H1 (cell line): Measurements from ENCODE around the gene SOSTDC1. TPM values are rescaled to one million over a fixed set of nuclear protein-coding genes. Genes with fewer than 3 reads are reported as not detected.

Experiments
- ASH2L ChIP-seq: fragments of 200-600, 300-600 bp; sonication (generic); IDR thresholded peaks from one replicate; pipeline ENCODE4 v1.7.1; 2017; ENCODE audit warnings: low read length
- ATF3 ChIP-seq: IDR thresholded peaks from 2 replicates; pipeline ENCODE4 v1.6.1; 2011; ENCODE audit warnings: low read depth, mild to moderate bottlenecking, low read length; ENCODE audit not compliant: insufficient read depth
- CEBPB ChIP-seq: IDR thresholded peaks from 2 replicates; pipeline ENCODE4 v1.6.1; 2012; ENCODE audit warnings: low read depth, low read length
- CHD7 ChIP-seq: fragments of 300-600 bp; sonication (generic); IDR thresholded peaks from 2 replicates; pipeline ENCODE4 v1.7.1; 2012; ENCODE audit warnings: low read length, moderate library complexity, mild to moderate bottlenecking, inconsistent platforms; ENCODE audit not compliant: insufficient replicate concordance
- EP300 ChIP-seq, 2 experiments: IDR thresholded peaks; 1 replicate in 1 of 2; 2 replicates in 1 of 2; pipeline ENCODE4 v1.6.1; 2011 to 2012; ENCODE audit warnings: low read depth in 2 of 2, low read length in 2 of 2, mild to moderate bottlenecking in 2 of 2, borderline replicate concordance in 1 of 2, inconsistent platforms in 1 of 2, moderate library complexity in 1 of 2
- HDAC6 ChIP-seq: IDR thresholded peaks from one replicate; pipeline ENCODE4 v1.7.1; 2012; ENCODE audit warnings: low read depth, mild to moderate bottlenecking, inconsistent platforms, low read length, moderate library complexity
- KDM5A ChIP-seq: fragments of 200-600 bp; IDR thresholded peaks from 2 replicates; pipeline ENCODE4 v1.7.1; 2012; ENCODE audit warnings: mild to moderate bottlenecking, low read length, inconsistent platforms, mixed read lengths
- NRF1 ChIP-seq: IDR thresholded peaks from 2 replicates; pipeline ENCODE4 v1.6.1; 2011; ENCODE audit warnings: mild to moderate bottlenecking, low read depth, low read length, improper control_type of control experiment
- SP4 ChIP-seq: IDR thresholded peaks from 2 replicates; pipeline ENCODE4 v1.6.1; 2012; ENCODE audit warnings: low read length, inconsistent platforms
- TBP ChIP-seq: IDR thresholded peaks from 2 replicates; pipeline ENCODE4 v1.6.1; 2011; ENCODE audit warnings: low read depth, low read length, improper control_type of control experiment
- TCF12 ChIP-seq: IDR thresholded peaks from 2 replicates; pipeline ENCODE4 v1.6.1; 2011; ENCODE audit warnings: low read depth, mild to moderate bottlenecking, low read length
- YY1 ChIP-seq: IDR thresholded peaks from 2 replicates; pipeline ENCODE4 v1.6.1; 2011; ENCODE audit warnings: low read depth, mild to moderate bottlenecking, low read length
- polyA plus RNA-seq, 7 experiments: library from polyadenylated mRNA; depleted of rRNA in 3 of 7; stranded (reverse) in 5 of 7; unstranded in 2 of 7; fragments of >200 nt in 5 of 7; fragments of 200-250 nt in 2 of 7; gene quantifications; 1 replicate in 5 of 7; 2 replicates in 1 of 7; 4 replicates in 1 of 7; pipeline versions ENCODE4 v1.2.1 to v1.2.3, GENCODE V29; 2011 to 2013; ENCODE audit warnings: missing spikeins in 2 of 7, mixed read lengths in 2 of 7
- total RNA-seq: library from RNA; stranded (reverse); fragmentation: NEBNext Ultra II Directional; extraction: Animal tissue kit (Norgen Biotek cat#: 25700); gene quantifications from 2 replicates; pipeline ENCODE4 v1.2.1, GENCODE V29; 2021

SOSTDC1 gene
- total and polyA plus RNA-seq, 2 of the 8 experiments (the other 6 are each of a cell fraction or from before 2014, with no cell fraction given) = 0.35 to 0.79 TPM

- TF ChIP-seq CHD7 (no peak), ATF3 (no peak), HDAC6 (no peak), CEBPB (no peak), NRF1 (no peak), ASH2L (no peak), KDM5A (no peak), EP300 (IDR thresholded peaks at IDR 0.05; ENCODE audit: borderline replicate concordance in 1 of 2, low read depth in 2 of 2, low read length in 2 of 2) (no peak), YY1 (no peak), TCF12 (no peak), SP4 (no peak), TBP (no peak)
These were observed 27.1 kb upstream of the SOSTDC1 start (continued) for GRCh38 chr7:16492513-16493062.
